B cell (primary cell): ENCODE data around the gene TMEM131. TPM values are rescaled to one million over a fixed set of nuclear protein-coding genes. Genes with fewer than 3 reads are reported as not detected.
"Not testable (repeated sequence)": the region's sequence is repeated elsewhere in the genome, so short reads cannot be mapped to it uniquely, and the experiment has no call there.

Experiments used
- ATAC-seq: fragments of 200-7000 bp; cut with Tn5 transposase; one replicate; pipeline ENCODE4 v1.10.0; 2021; ENCODE audit warnings: low read depth, mild to moderate bottlenecking, moderate number of reproducible peaks, moderate library complexity
- CTCF ChIA-PET: fragments of 350-600 bp; sonication (Branson Sonifier 250); formaldehyde crosslinking; loops from one replicate; lab custom pipeline; 2021; ENCODE audit warnings: antibody characterized with exemption, inconsistent platforms; lab: Charles Lee
- POLR2A ChIA-PET: fragments of 350-600 bp; sonication (Branson Sonifier 250); formaldehyde crosslinking; loops from one replicate; lab custom pipeline; 2021; ENCODE audit warnings: antibody characterized with exemption; lab: Charles Lee
- DNase-seq: peaks from one replicate; pipeline ENCODE4 v3.0.0; 2013
- H2AFZ ChIP-seq: 2 replicates; pipeline ENCODE4 v1.6.1; 2012; ENCODE audit warnings: mild to moderate bottlenecking, low read depth, low read length; ENCODE audit not compliant: insufficient read depth, poor library complexity, severe bottlenecking
- H3K27ac ChIP-seq, 2 donors: 1 replicate in 1 of 2; 2 replicates in 1 of 2; pipeline ENCODE4 v1.5.1; 2012 to 2013; ENCODE audit warnings: low read length in 2 of 2, mild to moderate bottlenecking in 2 of 2, moderate library complexity in 1 of 2
- H3K27me3 ChIP-seq, 4 experiments: fragments of 200-600 bp in 1 of 4; sonication (generic) in 1 of 4; replicated peaks in 1 of 4; 1 replicate in 2 of 4; 2 replicates in 2 of 4; pipeline versions ENCODE4 v1.6.1 to v1.7.0; 2013 to 2016; ENCODE audit warnings: low read length in 3 of 4, mild to moderate bottlenecking in 2 of 4, mixed read lengths in 1 of 4, moderate library complexity in 1 of 4; ENCODE audit not compliant: insufficient read depth in 4 of 4, control insufficient read depth in 3 of 4; ENCODE audit errors: control extremely low read depth in 1 of 4
- H3K36me3 ChIP-seq, 2 experiments: replicated peaks in 1 of 2; 1 replicate in 1 of 2; 2 replicates in 1 of 2; pipeline versions ENCODE4 v1.6.1 to v1.7.1; 2013; ENCODE audit warnings: low read length in 1 of 2; ENCODE audit not compliant: insufficient read depth in 2 of 2, control insufficient read depth in 1 of 2; ENCODE audit errors: control extremely low read depth in 1 of 2, extremely low read depth in 1 of 2
- H3K4me1 ChIP-seq, 2 donors: fragments of 200-600 bp in 1 of 2; sonication (generic) in 1 of 2; 1 replicate in 1 of 2; 2 replicates in 1 of 2; pipeline versions ENCODE4 v1.5.1 to v1.6.1; 2013 to 2017; ENCODE audit warnings: low read length in 2 of 2; ENCODE audit not compliant: control insufficient read depth in 2 of 2, insufficient read depth in 2 of 2
- H3K4me2 ChIP-seq: replicated peaks from 2 replicates; pipeline ENCODE3; 2012; ENCODE audit warnings: mild to moderate bottlenecking, low read depth, low read length; ENCODE audit not compliant: poor library complexity, severe bottlenecking
- H3K4me3 ChIP-seq, 5 experiments: fragments of 200-600 bp in 1 of 5; sonication (generic) in 1 of 5; 1 replicate in 3 of 5; 2 replicates in 2 of 5; pipeline versions ENCODE4 v1.5.1 to v1.7.0; 2011 to 2016; ENCODE audit warnings: low read length in 4 of 5, mild to moderate bottlenecking in 4 of 5, low read depth in 2 of 5, control low read depth in 1 of 5, moderate library complexity in 1 of 5; ENCODE audit not compliant: insufficient read depth in 1 of 5; ENCODE audit errors: control extremely low read depth in 1 of 5, extremely low read depth in 1 of 5
- H3K79me2 ChIP-seq: fragments of 200-600 bp; sonication (generic); one replicate; pipeline ENCODE4 v1.6.0; 2016; ENCODE audit warnings: low read length; ENCODE audit not compliant: control insufficient read depth, insufficient read depth
- H3K9ac ChIP-seq: fragments of 200-600 bp; sonication (generic); 2 replicates; pipeline ENCODE4 v1.6.1; 2017; ENCODE audit warnings: mild to moderate bottlenecking, low read length, moderate library complexity
- H3K9me3 ChIP-seq, 3 donors: one replicate each; pipeline versions ENCODE4 v1.6.1 to v1.7.1; 2013; ENCODE audit warnings: low read length in 2 of 3; ENCODE audit not compliant: control insufficient read depth in 2 of 3, insufficient read depth in 1 of 3; ENCODE audit errors: control extremely low read depth in 1 of 3
- H4K20me1 ChIP-seq: 2 replicates; pipeline ENCODE4 v1.6.0; 2012; ENCODE audit warnings: mild to moderate bottlenecking, low read length; ENCODE audit not compliant: insufficient read depth, control insufficient read depth, poor library complexity, severe bottlenecking
- H3K27ac Mint-ChIP-seq: one replicate; pipeline ENCODE4 v1.8.0; 2021; ENCODE audit warnings: mixed read lengths
- H3K27me3 Mint-ChIP-seq: one replicate; pipeline ENCODE4 v1.8.0; 2021; ENCODE audit warnings: mixed read lengths
- H3K4me1 Mint-ChIP-seq: one replicate; pipeline ENCODE4 v1.8.0; 2021; ENCODE audit warnings: mixed read lengths
- H3K4me3 Mint-ChIP-seq: one replicate; pipeline ENCODE4 v1.8.0; 2021; ENCODE audit warnings: mixed read lengths
- H3K9me3 Mint-ChIP-seq: one replicate; pipeline ENCODE4 v1.8.0; 2022; ENCODE audit warnings: mixed read lengths; ENCODE audit not compliant: insufficient read depth
- CTCF ChIP-seq: fragments of 200-600 bp; IDR thresholded peaks from one replicate; pipeline ENCODE4 v1.8.0; 2022; ENCODE audit warnings: antibody characterized with exemption, mild to moderate bottlenecking
- EZH2 ChIP-seq: IDR thresholded peaks from 2 replicates; pipeline ENCODE4 v1.6.1; 2012; ENCODE audit warnings: borderline replicate concordance, low read depth, mild to moderate bottlenecking, moderate library complexity, low read length; ENCODE audit not compliant: insufficient read depth, poor library complexity, severe bottlenecking
- WGBS: methylation state at CpG from one replicate; pipeline ENCODE4 v1.1.5; 2013; ENCODE audit warnings: missing lambda C conversion rate; ENCODE audit not compliant: insufficient coverage; 5-methylcytosine and 5-hydroxymethylcytosine counted together
- intact Hi-C: fragments of 100-400 bp; cut with micrococcal nuclease; formaldehyde crosslinking; loops from one replicate; pipeline ENCODE4 v1.10.0; 2022
- polyA plus RNA-seq: library from polyadenylated mRNA; depleted of rRNA; stranded (reverse); fragments of >200 nt; gene quantifications from 2 replicates; pipeline ENCODE4 v1.2.3, GENCODE V29; 2012
- total RNA-seq, 2 donors: library from RNA; stranded (reverse); fragments of 120-200 nt in 1 of 2; gene quantifications; 1 replicate in 1 of 2; 2 replicates in 1 of 2; pipeline versions ENCODE4 v1.2.3 to v1.2.4, GENCODE V29; 2013 to 2022

TMEM131 gene
- total and polyA plus RNA-seq, 2 donors (not counting 1 experiment from before 2014, with no cell fraction given), result 24.3 to 101 TPM

DNA sequence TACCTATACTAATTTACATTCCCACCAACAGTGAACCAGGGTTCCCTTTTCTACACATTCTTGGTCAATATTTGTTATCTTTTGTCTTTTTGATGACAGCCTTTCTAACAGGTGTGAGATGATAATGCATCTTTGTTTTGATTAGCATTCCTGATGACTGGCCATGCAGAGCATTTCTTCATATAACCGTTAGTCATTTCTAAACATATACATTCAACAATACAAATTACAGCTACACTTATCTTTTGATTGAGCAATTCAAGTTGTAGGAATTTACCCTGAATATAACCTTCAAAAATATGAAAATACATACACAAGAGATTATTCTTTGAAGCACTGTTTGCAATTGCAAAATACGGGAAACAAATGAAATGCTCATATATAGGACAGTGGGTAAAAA is 94.9 kb downstream of the TMEM131 start:
- no peak overlapping the region for H3K27ac Mint-ChIP-seq

DNA sequence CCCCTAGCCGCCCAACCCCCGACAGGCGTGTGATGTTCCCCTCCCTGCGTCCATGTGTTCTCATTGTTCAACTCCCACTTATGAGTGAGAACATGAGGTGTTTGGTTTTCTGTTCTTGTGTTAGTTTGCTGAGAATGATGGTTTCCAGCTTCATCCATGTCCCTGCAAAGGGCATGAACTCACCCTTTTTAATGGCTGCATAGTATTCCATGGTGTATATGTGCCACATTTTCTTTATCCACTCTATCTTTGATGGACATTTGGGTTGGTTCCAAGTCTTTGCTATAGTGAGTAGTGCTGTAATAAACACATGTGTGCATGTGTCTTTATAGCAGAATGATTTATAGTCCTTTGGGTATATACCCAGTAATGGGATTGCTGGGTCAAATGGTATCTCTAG is 102.7 kb downstream of the TMEM131 start:
- H4K20me1 ChIP-seq, intact Hi-C loops, H2AFZ ChIP-seq, H3K4me1 ChIP-seq, H3K27me3 Mint-ChIP-seq, H3K9ac ChIP-seq, H3K4me1 Mint-ChIP-seq, CTCF ChIA-PET, POLR2A ChIA-PET, H3K27me3 ChIP-seq, H3K27ac Mint-ChIP-seq, H3K36me3 ChIP-seq, H3K4me3 Mint-ChIP-seq, ATAC-seq, H3K9me3 ChIP-seq, H3K4me3 ChIP-seq, DNase-seq, H3K4me2 ChIP-seq, H3K27ac ChIP-seq, H3K9me3 Mint-ChIP-seq: not testable (repeated sequence)
- peaks cover 16% of the 10 kb centered on the region for H3K79me2 ChIP-seq
- no CpG with 5 or more reads among the region's 4 CpGs for WGBS

More for the DNA sequence above, 94.9 kb downstream of the TMEM131 start:
- H3K27me3 Mint-ChIP-seq, result no peaks in the 10 kb centered on the region
- TF ChIP-seq CTCF (no peak), EZH2 (no peak)
- H3K27me3 ChIP-seq, result no peaks in the 10 kb centered on the region
- H3K4me1 ChIP-seq, result no peaks in the 10 kb centered on the region
- no peak overlapping the region for H3K4me3 Mint-ChIP-seq
- CTCF ChIA-PET, result no interaction called here
- no peak overlapping the region for H3K9ac ChIP-seq
- H3K4me3 ChIP-seq, result no peak overlapping the region
- peaks cover 0 to 11% of the 10 kb centered on the region in 2 experiments for H3K36me3 ChIP-seq
- no CpG with 5 or more reads among the region's 2 CpGs for WGBS
- H3K9me3 Mint-ChIP-seq, result no peaks in the 10 kb centered on the region
- DNase-seq (no peak), ATAC-seq (no peak)
- H3K9me3 ChIP-seq, result no peaks in the 10 kb centered on the region
- H4K20me1 ChIP-seq, result peaks cover 21% of the 10 kb centered on the region
- H3K79me2 ChIP-seq, result peaks cover 64% of the 10 kb centered on the region
- no peak overlapping the region for H3K4me2 ChIP-seq
- no peak overlapping the region for H2AFZ ChIP-seq
- peaks cover 13% of the 10 kb centered on the region for H3K4me1 Mint-ChIP-seq
- no peak overlapping the region for H3K27ac ChIP-seq
- POLR2A ChIA-PET, result no interaction called here
- intact Hi-C loops, result no loop called here
